ENCODE measurements around the gene RUBCN.

RUBCN gene

DNA sequence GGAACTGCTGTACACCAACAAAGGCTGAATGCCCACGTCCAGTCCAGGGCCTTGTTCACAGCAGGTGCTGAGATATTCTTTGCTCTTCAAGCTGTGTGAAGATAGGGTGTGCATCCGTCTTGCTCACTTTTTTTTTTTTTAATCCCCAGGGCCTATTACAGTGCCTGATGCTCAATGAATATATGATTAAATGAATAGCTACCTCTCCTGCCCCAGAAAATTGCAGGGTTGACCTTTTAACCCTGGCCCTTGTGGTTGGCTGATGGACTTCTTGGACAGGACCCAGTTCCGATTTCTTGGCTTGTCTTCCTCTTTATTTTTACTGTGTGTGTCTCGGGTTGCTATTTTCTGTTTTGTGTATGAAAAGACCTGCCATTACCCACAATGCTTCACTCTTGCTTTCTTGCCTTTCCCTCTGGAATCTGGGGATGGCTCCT, 10.1 kb upstream of the RUBCN start:
- Histone ChIP-seq H3K27me3 (ENCODE audit: insufficient read depth, low read length, poor library complexity) (peaks cover 16% of the 10 kb centered on the region), H2AFZ (ENCODE audit: low read depth, low read length) (no peak overlapping the region), H3K4me3 (ENCODE audit: low read depth in 1 of 2, low read length in 2 of 2) (no peak overlapping the region), H3K36me3 (ENCODE audit: insufficient read depth, low read length) (no peaks in the 10 kb centered on the region; the same call in 1 of the 2 replicates), H3K9me3 (ENCODE audit: insufficient read depth, low read length, severe bottlenecking) (no peaks in the 10 kb centered on the region), H4K20me1 (ENCODE audit: insufficient read depth, low read length) (peaks cover 3% of the 10 kb centered on the region; the same call in 1 of the 2 replicates), H3K4me2 (ENCODE audit: insufficient read depth, low read length) (no peak overlapping the region), H3K4me1 (ENCODE audit: insufficient read depth, low read length) (peaks cover 22% of the 10 kb centered on the region), H3K79me2 (ENCODE audit: insufficient read depth, low read length) (peaks cover under 1% of the 10 kb centered on the region), H3K9ac (ENCODE audit: low read depth, low read length) (no peak overlapping the region), H3K27ac (ENCODE audit: low read length) (no peak overlapping the region)
- no peak for ATAC-seq (ENCODE audit: insufficient read depth, low read depth)
- no peak for DNase-seq
- TF ChIP-seq, protein P1, sequence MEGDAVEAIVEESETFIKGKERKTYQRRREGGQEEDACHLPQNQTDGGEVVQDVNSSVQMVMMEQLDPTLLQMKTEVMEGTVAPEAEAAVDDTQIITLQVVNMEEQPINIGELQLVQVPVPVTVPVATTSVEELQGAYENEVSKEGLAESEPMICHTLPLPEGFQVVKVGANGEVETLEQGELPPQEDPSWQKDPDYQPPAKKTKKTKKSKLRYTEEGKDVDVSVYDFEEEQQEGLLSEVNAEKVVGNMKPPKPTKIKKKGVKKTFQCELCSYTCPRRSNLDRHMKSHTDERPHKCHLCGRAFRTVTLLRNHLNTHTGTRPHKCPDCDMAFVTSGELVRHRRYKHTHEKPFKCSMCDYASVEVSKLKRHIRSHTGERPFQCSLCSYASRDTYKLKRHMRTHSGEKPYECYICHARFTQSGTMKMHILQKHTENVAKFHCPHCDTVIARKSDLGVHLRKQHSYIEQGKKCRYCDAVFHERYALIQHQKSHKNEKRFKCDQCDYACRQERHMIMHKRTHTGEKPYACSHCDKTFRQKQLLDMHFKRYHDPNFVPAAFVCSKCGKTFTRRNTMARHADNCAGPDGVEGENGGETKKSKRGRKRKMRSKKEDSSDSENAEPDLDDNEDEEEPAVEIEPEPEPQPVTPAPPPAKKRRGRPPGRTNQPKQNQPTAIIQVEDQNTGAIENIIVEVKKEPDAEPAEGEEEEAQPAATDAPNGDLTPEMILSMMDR (IDR thresholded peaks at IDR 0.05; ENCODE audit: borderline replicate concordance, extremely low read depth, low read length, poor library complexity, severe bottlenecking) = no peak
- TF ChIP-seq EZH2 (IDR thresholded peaks at IDR 0.05; ENCODE audit: borderline replicate concordance, low read depth, low read length, severe bottlenecking) = no peak

GRCh38 chr3:197746209-197746608, 9.5 kb upstream of the RUBCN start:
- H3K27ac ChIP-seq (ENCODE audit: low read length) = no peak overlapping the region
- ATAC-seq (ENCODE audit: insufficient read depth, low read depth) = no peak

DNA sequence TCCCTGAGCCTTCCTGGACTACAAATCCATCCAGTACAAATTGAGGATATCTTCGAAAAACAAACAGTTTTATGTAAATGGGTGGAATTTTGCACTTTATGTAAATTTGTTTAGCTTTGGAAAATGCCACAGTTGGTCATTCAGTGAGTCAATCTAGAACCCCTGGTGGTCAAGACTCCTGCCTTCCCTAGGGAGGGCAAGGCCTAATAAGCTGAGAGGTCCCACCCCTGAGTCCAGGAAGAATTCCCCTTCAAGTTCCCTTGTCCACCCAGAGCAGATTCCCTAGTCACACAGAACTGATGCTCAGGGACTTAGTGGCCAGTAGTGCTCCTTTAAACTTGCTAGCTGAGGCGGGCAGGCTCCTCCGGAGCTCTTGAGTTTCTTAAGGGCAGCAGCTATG, 6.1 kb upstream of the RUBCN start:
- no peak overlapping the region for H3K4me3 ChIP-seq (ENCODE audit: low read depth in 1 of 2, low read length in 2 of 2)
- no peak overlapping the region for H3K9ac ChIP-seq (ENCODE audit: low read depth, low read length)
- TF ChIP-seq EZH2 (IDR thresholded peaks at IDR 0.05; ENCODE audit: borderline replicate concordance, low read depth, low read length, severe bottlenecking) = no peak
- TF ChIP-seq, protein P1 (IDR thresholded peaks at IDR 0.05; ENCODE audit: borderline replicate concordance, extremely low read depth, low read length, poor library complexity, severe bottlenecking) = no peak
- H4K20me1 ChIP-seq (ENCODE audit: insufficient read depth, low read length) = no peaks in the 10 kb centered on the region
- H2AFZ ChIP-seq (ENCODE audit: low read depth, low read length) = no peak overlapping the region
- no peaks in the 10 kb centered on the region for H3K27me3 ChIP-seq (ENCODE audit: insufficient read depth, low read length, poor library complexity)
- H3K27ac ChIP-seq (ENCODE audit: low read length) = no peak overlapping the region
- H3K79me2 ChIP-seq (ENCODE audit: insufficient read depth, low read length) = no peaks in the 10 kb centered on the region
- DNase-seq (no peak), ATAC-seq (ENCODE audit: insufficient read depth, low read depth) (no peak)
- no peaks in the 10 kb centered on the region for H3K9me3 ChIP-seq (ENCODE audit: insufficient read depth, low read length, severe bottlenecking)
- no peaks in the 10 kb centered on the region for H3K36me3 ChIP-seq (ENCODE audit: insufficient read depth, low read length)
- H3K4me1 ChIP-seq (ENCODE audit: insufficient read depth, low read length) = peaks cover 4% of the 10 kb centered on the region
- no peak overlapping the region for H3K4me2 ChIP-seq (ENCODE audit: insufficient read depth, low read length)

More at GRCh38 chr3:197746209-197746608, 9.5 kb upstream of the RUBCN start:
- no peaks in the 10 kb centered on the region; the same call in 1 of the 2 replicates for H3K79me2 ChIP-seq (ENCODE audit: insufficient read depth, low read length)
- H3K4me3 ChIP-seq (ENCODE audit: low read depth in 1 of 2, low read length in 2 of 2) = no peak overlapping the region
- no peaks in the 10 kb centered on the region for H3K9me3 ChIP-seq (ENCODE audit: insufficient read depth, low read length, severe bottlenecking)
- no peak for DNase-seq
- no peak overlapping the region for H3K4me2 ChIP-seq (ENCODE audit: insufficient read depth, low read length)
- H3K27me3 ChIP-seq (ENCODE audit: insufficient read depth, low read length, poor library complexity) = peaks cover 16% of the 10 kb centered on the region
- TF ChIP-seq EZH2 (IDR thresholded peaks at IDR 0.05; ENCODE audit: borderline replicate concordance, low read depth, low read length, severe bottlenecking) = no peak
- TF ChIP-seq, protein P1 (IDR thresholded peaks at IDR 0.05; ENCODE audit: borderline replicate concordance, extremely low read depth, low read length, poor library complexity, severe bottlenecking) = no peak
- no peak overlapping the region for H3K9ac ChIP-seq (ENCODE audit: low read depth, low read length)
- 0 out of 2 replicates have a peak, but pooled peaks cover 3% of the 10 kb centered on the region for H4K20me1 ChIP-seq (ENCODE audit: insufficient read depth, low read length)
- peaks cover 15% of the 10 kb centered on the region for H3K4me1 ChIP-seq (ENCODE audit: insufficient read depth, low read length)
- no peaks in the 10 kb centered on the region; the same call in 1 of the 2 replicates for H3K36me3 ChIP-seq (ENCODE audit: insufficient read depth, low read length)
- H2AFZ ChIP-seq (ENCODE audit: low read depth, low read length) = no peak overlapping the region

All from DND-41 (cell line).